A673 (cell line): Measurements from ENCODE around the gene UBE3B.

Experiments
- CTCF ChIP-seq: fragments of 300-800, 200-600 bp; sonication (generic); conservative IDR thresholded peaks from 2 replicates; pipeline ENCODE4 v1.5.1; 2017; ENCODE audit warnings: low read depth, mild to moderate bottlenecking, antibody characterized with exemption, low read length, moderate library complexity, mixed read lengths
- EZH2 ChIP-seq: fragments of 200-600 bp; sonication (generic); IDR thresholded peaks from 2 replicates; pipeline ENCODE4 v1.6.1; 2017; ENCODE audit warnings: borderline replicate concordance, low read depth, mild to moderate bottlenecking, mixed read lengths, antibody characterized with exemption, low read length; ENCODE audit not compliant: poor library complexity, severe bottlenecking

GRCh38 chr12:109482491-109482890 is 5.1 kb downstream of the UBE3B start:
- TF ChIP-seq CTCF (no peak), EZH2 (no peak)
